HG02798 (cell line): ENCODE measurements around the gene ABCA8.

Experiments
- ATAC-seq: cut with Tn5 transposase; IDR thresholded peaks from one replicate; pipeline ENCODE4 v1.9.1; 2021; ENCODE audit warnings: mild to moderate bottlenecking; ENCODE audit not compliant: unreplicated experiment, poor library complexity

The ABCA8 gene

DNA sequence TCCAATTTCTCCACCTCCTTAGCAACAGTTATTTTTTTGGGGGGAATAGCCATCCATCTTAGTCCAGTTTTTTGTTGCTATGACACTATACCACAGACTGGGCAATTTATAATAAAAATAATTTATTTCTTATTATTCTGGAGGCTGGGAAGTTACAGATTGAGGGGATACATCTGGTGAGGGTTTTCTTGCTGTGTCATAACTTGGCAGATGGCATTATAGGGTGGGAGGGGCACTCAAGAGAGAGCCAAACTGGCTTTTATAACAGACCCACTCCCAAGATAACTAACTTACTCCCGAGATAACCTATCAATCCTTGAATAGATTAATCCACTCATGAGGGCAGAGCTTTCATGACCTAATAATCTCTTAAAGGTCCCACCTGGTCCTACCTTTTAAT, 84.2 kb downstream of the ABCA8 start:
- ATAC-seq = no peak

DNA sequence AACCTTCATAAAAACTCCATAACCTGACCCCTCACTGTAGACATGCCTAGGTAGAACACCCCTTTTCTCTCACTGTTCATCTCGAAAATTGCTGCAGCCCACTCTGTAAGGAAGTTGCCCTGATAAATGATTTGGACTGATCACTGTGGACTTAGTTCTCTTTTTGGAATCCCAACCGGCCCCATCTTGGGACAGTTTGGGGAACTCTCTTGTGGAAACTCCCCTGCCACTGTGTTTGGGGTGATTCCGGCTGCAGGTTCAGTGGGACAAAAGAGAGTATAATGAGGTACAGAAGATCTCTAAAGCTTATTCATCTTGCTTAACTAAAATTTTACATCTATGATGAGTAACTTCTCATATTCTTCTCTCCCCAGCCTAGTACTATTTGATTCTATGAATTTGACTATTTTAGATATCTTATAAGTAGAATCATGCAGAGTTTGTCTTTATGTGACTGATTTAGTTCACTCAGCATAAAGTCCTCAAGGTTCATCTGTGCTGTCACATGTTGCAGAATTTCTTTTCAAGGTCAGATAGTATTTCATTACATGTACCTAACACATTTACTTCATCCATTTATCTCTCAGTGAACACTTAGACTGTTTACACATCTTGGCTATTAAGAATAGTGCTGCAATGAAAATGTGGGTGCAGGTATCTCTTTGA, 84.9 kb downstream of the ABCA8 start:
- ATAC-seq = no peak

DNA sequence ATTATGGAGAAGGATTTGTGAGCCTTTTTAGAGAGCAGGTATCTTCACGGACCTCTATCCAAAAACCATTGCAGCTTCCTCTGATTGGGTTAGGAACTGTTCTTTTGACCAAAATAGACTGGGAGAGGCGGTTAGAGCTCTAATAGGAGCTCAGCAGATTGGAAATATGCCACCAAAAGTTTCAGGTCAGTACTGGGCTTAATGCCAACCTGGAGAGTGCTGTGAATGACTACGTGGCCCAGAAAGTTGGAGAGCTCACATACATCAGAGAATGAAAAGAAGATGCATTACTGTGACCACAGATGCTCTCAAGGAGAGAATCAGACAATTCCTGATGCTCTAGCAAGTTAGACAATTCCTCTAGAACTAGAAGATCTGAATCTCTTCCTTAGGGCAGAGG, 86.5 kb downstream of the ABCA8 start:
- ATAC-seq = no peak

DNA sequence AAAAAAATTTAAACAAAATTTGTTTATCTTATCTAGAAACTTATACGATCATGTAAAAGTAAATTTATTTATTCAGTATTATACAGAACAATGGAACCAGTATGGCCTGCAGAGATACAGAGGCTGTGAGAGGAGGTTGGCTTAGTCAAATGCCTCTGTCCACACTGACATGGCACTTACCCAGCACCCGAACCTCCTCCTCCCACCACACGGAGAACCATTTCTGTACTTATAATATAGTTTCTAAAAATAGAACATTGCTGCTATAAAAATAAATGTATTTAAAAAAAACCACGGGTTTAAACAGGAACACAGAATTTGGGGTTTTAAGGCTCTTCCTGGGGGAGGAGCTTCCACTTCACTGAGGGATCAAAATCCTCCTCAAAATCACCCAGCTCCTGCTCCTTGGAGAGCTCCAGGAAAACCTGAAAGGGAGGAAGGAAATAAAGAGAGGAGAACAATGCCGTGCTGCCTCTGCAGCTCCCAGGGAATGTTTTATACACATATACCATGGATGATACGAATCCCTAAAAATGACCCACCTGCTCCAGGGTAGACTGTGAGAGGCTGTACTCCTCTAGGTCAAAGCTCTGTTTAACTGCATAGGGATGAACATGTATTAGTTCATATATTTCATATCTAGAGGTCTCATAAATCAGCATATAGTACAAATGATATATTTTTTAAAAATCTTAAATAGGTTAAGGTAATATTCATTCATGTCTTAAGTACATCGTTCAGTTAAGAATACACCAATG, 87.3 kb downstream of the ABCA8 start:
- no peak for ATAC-seq

DNA sequence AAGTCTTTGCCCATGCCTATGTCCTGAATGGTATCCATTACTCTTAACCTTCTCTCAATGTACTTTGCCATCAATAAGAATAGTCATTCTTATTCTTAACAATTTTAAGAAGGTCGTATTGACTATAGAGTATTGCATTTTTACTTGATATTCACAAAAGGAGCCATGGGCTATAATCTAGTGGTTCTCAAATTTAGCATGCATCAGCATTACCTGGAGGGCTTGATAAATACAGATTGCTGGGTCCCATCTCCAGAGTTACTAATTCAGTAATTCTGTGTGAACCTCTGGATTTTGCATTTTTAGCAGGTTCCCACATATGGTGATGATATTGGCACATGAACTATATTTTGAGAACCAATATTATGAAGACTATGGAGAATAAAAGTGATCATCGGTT, 89.6 kb downstream of the ABCA8 start:
- no peak for ATAC-seq

DNA sequence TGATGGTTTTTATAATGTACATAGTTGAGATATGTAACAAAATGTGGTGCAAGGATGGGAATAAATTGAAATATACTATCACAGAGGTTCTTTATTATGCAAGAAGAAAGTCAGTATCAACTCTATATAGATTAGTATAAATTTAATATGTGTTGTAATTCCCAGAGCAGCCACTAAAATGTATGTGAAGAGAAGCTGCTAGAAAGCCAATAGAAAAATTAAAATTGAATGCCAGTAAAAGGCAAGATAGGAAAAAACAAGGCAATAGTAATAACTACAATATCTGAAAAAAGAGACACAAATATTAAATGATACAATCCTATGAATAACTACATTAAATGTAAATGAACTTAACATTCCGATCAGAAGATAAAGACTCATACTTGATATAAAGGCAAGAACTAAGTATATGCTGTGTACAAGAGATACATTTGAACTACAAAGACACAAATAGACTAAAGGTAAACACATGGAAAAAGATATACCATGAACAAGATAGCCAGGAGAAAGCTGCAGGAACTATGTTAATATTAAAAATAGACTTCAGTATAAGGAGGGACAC, 92.0 kb downstream of the ABCA8 start:
- ATAC-seq = no peak

DNA sequence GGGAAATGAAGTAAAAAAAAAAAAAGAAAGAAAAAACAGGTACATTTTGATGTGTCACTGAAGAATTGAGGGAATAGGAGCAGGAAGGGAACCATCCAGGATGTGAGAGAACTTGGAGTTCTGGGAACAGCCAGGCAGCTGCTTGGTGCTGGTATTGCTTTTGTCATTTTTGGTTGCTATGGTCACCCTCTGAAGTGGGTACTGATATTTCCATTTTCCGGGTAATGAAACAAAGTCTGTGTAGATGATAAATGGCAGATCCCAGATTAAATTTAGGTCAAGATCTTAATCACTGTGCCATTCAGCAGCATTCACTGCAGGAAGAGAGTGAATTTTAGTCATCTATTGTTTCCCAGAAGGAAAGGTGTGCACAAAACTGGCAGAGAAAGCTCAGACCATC, 93.6 kb downstream of the ABCA8 start:
- ATAC-seq = no peak

DNA sequence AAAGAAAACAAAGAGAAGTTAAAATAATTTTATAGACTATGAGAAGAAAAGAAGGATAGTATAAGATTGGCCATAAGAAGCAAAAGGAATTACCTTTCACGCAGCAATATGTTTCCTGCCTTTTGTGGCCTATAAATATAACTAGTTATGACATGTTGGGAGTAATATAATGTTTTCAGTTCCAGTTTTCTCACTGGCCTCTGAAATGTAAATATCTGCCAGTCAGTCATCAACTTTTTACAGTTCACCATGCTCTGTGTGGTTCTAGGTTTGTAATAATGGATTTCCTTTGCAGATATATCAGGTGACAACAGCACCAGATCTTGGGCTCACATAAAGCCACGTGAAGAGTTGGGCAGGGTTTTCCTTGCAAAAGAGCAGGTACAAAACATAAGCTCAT, 94.3 kb downstream of the ABCA8 start:
- no peak for ATAC-seq

DNA sequence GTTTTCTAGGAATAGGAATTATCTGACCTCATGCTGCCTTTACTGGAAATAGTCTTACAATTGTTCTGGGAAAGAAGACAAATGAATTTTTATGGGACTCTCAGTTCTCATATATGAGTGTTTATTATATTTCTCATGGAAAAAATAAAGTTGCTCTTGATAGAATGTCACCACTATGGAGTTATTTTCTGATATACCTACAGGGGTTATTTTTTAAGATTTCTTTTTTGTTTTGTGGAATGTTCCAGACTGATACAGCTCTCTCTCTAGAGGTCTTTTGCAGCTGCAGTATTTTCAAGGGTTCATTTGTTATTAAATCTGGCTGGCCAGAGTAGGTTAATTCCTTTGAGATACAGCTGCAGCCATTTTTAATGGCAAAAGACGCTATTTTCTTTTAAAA, 100.7 kb downstream of the ABCA8 start:
- ATAC-seq = no peak

DNA sequence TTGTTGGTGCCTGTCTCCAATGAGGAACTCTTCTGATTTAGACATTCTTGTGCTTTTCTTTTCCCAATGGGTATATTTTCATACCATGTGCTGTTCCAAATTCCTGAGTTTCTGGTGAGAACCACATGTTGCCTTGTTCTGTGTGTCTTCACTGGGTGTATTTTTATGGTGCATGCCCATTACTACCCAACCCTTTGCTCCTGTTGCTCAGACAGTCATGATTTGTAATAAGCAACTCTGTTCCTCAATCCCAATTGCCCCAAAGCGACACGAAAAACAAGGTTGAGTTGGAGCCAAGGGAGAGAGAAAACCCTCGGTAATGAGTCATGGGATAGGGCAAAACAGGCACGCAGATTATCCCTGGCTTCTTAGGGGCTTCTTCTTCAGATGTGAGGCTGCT, 101.8 kb downstream of the ABCA8 start:
- no peak for ATAC-seq

DNA sequence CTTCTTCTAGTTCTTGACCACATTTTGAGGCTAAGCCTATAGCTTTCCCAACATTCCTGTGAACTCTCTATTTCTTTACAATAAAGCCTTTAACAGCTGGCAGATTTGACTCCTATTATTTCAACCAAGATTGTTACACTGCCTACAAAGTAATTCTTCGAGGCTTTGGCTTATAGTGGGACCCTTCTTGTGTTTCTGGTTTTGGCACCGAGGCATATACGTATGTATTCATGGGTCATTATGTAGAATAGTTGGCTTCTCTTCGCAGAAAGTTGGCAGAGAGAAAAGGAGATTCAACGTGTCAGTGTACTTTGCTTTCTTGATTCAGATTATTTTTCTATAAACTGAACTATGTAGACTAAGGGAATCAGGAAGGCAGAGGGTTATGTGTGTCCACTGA, 102.2 kb downstream of the ABCA8 start:
- no peak for ATAC-seq

DNA sequence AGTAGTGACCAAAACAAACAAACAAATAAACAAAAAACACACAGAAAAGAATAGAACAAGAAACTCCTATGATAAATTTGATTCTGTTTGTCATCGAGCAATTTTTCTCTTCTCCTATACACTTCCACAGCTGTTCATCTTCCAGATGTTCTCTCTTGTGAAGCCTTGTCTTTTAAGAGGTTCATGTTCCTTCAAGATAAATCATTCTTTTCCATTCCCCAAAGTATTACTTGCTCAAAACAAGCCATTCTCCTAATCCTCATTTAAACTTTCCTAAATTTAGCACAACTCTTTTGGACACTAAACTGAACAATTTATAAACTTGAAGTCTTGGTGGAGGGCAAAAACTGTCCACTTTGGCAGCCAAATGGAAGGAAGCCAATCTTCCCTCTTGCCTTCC, 103.3 kb downstream of the ABCA8 start:
- ATAC-seq = no peak

DNA sequence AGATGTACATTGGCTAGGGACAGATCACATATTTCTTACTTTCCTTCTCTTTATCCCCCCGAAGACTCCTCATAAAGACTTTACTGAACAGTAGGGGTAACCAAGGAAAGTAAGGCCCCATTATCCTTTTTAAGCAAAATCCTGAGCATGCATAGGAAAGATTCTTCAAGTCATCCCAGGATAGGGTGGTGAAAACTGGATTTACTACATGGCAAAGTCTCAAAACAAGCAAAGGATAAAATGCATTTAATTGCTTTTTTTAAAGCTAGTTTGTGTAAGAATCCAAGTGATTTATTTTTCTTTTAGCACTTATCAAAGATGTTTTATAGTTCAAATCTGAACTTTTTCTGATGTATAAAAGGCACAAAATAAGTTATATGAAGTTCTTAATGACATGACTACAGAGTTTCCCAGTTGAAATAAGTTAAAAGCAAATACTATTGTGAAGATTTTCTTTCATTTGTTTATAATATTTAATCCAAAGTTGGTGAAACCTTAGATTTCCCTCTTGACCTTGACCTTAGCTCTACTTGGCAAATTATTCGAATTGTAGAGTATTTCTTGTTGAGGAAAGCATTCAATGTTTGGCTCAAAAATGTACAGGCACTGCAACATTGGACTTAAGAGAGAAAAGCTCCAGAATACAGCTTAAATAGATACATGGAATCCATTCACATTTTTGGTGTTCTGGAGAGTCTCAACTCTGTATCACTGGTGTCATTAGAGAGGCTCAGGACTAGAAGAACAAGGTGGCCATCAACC, 104.3 kb downstream of the ABCA8 start:
- no peak for ATAC-seq

DNA sequence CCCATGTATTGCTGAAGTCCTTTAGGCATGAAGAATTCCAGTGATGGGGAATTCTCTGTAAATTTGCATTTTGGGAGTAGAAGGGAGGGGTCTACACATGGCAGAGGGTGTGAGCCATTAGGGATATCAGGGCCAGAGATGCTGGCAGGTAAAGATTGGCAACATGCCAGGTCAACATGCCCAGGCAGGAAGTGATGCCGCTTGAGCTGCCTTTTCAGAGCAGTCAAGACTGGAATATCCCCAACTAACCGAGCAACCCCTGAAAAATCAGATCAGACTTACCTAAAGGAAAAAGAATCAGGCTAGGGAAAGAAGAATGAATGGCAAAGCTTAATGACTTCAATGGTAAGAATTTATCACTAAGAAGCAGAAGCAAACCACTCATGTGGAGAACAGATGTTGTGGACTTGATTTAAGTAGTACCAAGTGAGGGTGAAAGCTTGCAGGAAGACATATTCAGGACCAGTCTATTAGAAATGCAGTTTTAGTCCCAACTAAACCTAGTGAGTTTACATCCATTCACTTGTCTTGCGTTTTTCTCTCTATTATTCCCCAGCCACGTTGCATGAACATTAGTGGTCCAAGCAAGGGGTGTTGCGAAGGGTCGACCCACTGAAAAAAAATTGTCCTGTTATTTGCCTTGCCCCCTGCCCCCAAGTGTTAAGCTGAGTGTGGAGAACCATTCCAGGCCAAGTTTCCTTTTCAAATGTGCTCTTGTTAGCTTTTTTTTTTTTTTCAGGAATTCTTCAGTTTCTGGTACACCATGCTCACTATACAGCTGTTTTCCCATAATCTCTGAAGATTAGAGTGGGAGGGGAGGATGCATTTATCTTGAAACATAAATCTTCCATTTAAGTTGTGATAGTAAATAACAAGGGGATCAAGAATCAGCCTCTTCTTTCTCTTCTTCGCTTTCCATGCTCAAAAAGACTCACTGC, 105.2 kb downstream of the ABCA8 start:
- ATAC-seq = no peak

DNA sequence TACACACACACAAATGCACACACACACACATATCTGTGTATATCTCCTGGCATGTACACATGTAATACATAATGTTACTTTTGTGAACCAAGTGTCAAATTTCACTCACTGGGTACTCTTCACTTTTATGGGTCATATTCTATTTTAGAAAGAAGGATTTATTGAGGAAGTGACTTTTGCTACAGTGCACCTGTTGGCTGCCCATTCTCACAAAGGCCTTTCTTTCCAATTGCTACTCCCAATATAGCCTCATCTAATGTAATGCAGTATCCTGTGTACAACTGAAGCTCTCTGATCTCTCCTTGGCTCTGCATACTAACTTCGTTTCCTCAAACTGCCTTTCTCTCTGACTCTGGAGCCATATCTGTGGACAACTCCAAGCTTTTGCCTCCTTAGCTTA, 107.5 kb downstream of the ABCA8 start:
- no peak for ATAC-seq

DNA sequence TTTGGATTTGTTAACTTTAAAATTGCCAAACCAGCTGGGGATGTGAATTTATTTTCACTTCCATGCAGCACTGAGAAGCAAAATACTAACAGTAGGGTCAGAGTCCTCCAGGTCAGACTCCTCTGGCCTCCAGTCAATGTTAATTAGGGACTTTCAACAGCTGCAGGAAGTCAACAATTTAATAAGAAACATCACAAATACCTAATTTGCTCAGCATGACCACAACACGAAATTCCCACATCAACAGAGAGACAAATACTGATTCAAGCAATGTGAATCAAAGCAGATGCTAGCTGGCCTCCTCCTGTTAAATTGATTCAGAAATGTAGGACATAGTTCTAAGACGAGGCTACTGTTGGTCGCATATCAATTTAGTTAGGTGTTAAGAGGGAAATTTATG, 111.7 kb downstream of the ABCA8 start:
- peak; percentile 48 for ATAC-seq

DNA sequence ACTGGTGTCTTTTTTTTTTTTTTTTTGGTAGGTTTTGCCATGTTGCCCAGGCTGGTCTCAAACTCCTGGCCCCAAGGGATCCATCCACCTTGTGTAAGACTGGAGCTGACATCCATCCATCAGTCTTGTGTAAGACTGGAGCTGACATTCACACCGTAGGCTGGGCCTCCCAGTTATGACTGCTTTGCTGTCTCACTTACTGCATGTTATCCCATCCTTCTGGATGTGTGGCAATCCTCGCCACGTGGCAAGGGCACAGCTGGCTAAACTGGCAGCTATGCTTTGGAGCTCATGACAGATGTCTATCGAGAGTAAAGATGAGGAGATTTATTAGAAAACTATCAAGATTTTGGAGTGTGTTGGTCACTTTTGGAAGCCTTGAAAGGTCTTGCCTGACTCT, 115.1 kb downstream of the ABCA8 start:
- ATAC-seq = no peak

DNA sequence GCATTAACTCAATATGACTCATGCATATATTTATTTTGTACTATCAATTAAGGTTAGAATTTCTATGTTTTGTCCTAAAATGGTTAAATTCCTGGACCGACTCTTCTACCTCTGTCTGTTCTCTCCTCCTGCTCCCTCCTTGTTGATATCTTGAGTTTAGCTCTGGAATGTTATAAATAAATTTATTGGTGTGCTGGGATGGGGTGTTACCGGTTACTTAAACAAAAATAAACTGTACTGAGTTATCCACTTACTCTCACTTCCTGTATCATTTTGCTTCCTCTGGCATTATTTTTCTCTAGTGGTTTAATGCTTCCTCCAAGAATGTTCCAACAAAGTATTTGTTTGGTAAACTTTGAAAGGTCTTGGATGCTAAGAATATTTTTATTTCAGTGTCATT, 120.1 kb downstream of the ABCA8 start:
- no peak for ATAC-seq

DNA sequence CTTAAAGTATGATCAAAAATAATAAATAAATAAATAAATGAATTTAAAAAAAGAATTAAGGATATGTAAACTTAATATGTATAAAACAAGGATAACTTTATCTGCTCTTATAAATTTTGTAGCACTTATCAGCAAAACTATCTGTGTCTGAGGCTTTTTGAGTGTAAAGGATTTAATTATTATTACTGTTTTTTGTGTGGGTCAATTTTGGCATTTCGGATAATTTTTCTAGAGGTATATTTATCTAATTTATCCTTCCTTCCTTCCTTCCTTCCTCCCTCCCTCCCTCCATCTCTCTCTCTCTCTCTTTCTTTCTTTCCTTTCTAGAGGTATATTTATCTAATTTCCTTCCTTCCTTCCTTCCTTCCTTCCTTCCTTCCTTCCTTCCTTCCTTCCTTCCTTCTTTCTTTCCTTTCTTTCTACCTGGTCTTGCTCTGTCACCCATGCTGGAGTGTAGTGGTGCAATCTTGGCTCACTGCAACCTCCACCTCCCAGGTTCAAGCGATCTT, 120.8 kb downstream of the ABCA8 start:
- no peak for ATAC-seq
